NCI-H1930 (cell line): ENCODE results near the gene STK33.

Source experiments
- DNase-seq, 2 experiments: peaks; one replicate each; lab custom pipeline; 2025; lab: John Stamatoyannopoulos, UW

STK33 gene

GRCh38 chr11:8356216-8356615 is 237.8 kb downstream of the STK33 start:
- no peak for DNase-seq

- no peak for DNase-seq
Measured at GRCh38 chr11:8355416-8355742, 238.6 kb downstream of the STK33 start.

GRCh38 chr11:8354622-8355415 is 239.2 kb downstream of the STK33 start:
- DNase-seq = no peak

- no peak for DNase-seq
Measured at GRCh38 chr11:8352876-8353505, 241.0 kb downstream of the STK33 start.

GRCh38 chr11:8352103-8352875 is 241.7 kb downstream of the STK33 start:
- DNase-seq = no peak

GRCh38 chr11:8351223-8351622 is 242.8 kb downstream of the STK33 start:
- no peak for DNase-seq

- DNase-seq = no peak
Measured at GRCh38 chr11:8347978-8348377, 246.1 kb downstream of the STK33 start.

GRCh38 chr11:8346157-8346755 is 247.8 kb downstream of the STK33 start:
- no peak for DNase-seq

- DNase-seq = no peak
Measured at GRCh38 chr11:8345179-8345578, 248.8 kb downstream of the STK33 start.

- no peak for DNase-seq
Measured at GRCh38 chr11:8344346-8344745, 249.7 kb downstream of the STK33 start.

GRCh38 chr11:8342821-8343681 is 251.0 kb downstream of the STK33 start:
- DNase-seq = no peak

GRCh38 chr11:8341996-8342395 is 252.0 kb downstream of the STK33 start:
- DNase-seq = no peak
